Daoy (cell line): ENCODE measurements around the gene PDK2. TPM values are rescaled to one million over a fixed set of nuclear protein-coding genes. Genes with fewer than 3 reads are reported as not detected.
A peak's percentile ranks its signal among the peaks of the same experiment; 100 is the strongest.

Source experiments
- DNase-seq: peaks from one replicate; pipeline ENCODE4 v3.0.0-alpha.2; 2015; ENCODE audit warnings: low read depth
- total RNA-seq: library from RNA; depleted of rRNA; stranded (reverse); fragments of >200 nt; shearing (Covaris generic); gene quantifications from 2 replicates; pipeline ENCODE4 v1.2.3, GENCODE V29; 2014

The PDK2 gene
- total RNA-seq, 1 experiment from 2014 or later: 5.7 TPM

- DNase-seq: peak; percentile 52
These were observed 22.3 kb downstream of the PDK2 start for GRCh38 chr17:50117202-50118051.

GRCh38 chr17:50118076-50118827, 23.1 kb downstream of the PDK2 start:
- DNase-seq: no peak

GRCh38 chr17:50118828-50119218, 23.7 kb downstream of the PDK2 start:
- no peak for DNase-seq

- no peak for DNase-seq
These were observed 25.5 kb downstream of the PDK2 start for GRCh38 chr17:50120475-50121253.

- DNase-seq: no peak
These were observed 27.8 kb downstream of the PDK2 start for GRCh38 chr17:50122945-50123344.

GRCh38 chr17:50123649-50124349, 28.6 kb downstream of the PDK2 start:
- DNase-seq: no peak

- no peak for DNase-seq
These were observed 30.4 kb downstream of the PDK2 start for GRCh38 chr17:50125420-50125997.

GRCh38 chr17:50127697-50128361, 32.7 kb downstream of the PDK2 start:
- peak; percentile 30 for DNase-seq

- DNase-seq: no peak
These were observed 33.5 kb downstream of the PDK2 start for GRCh38 chr17:50128441-50129352.

GRCh38 chr17:50129353-50129727, 34.2 kb downstream of the PDK2 start:
- no peak for DNase-seq

GRCh38 chr17:50129728-50130558, 34.8 kb downstream of the PDK2 start, which contains the start of gene SAMD14:
TSS of gene SAMD14 (minus strand) at chr17:50130160. CDS start at chr17:50124959, 5,201 bp downstream.
- DNase-seq: peak; percentile 57

- DNase-seq: peak; percentile 42
These were observed 35.6 kb downstream of the PDK2 start for GRCh38 chr17:50130559-50131305.

- DNase-seq: no peak
These were observed 37.1 kb downstream of the PDK2 start for GRCh38 chr17:50132104-50132794.

GRCh38 chr17:50133028-50133768, 38.0 kb downstream of the PDK2 start:
- DNase-seq: peak; percentile 30

- no peak for DNase-seq
These were observed 38.6 kb downstream of the PDK2 start for GRCh38 chr17:50133769-50134099.
